ENCODE results near the gene MACF1.
"Not testable (repeated sequence)": the region's sequence is repeated elsewhere in the genome, so short reads cannot be mapped to it uniquely, and the experiment has no call there.

MACF1 gene

GRCh38 chr1:39497585-39497984 lies 293.1 kb downstream of the MACF1 start:
- in situ Hi-C loops (cut with MboI; ENCODE audit: low pct_unique_long_range_greater_than_20kb, low sequenced_read_pairs, unreplicated experiment): no loop called here
- no peak for TF ChIP-seq CTCF (IDR thresholded peaks at IDR 0.05; ENCODE audit: extremely low read depth, insufficient read depth, missing control alignments)
- no peak for DNase-seq (ENCODE audit: low spot score)

- in situ Hi-C loops (cut with MboI; ENCODE audit: low pct_unique_long_range_greater_than_20kb, low sequenced_read_pairs, unreplicated experiment); DNase-seq (ENCODE audit: low spot score): not testable (repeated sequence)
These were observed 293.7 kb downstream of the MACF1 start for GRCh38 chr1:39498096-39498710.

GRCh38 chr1:39498821-39499220 lies 294.3 kb downstream of the MACF1 start:
- DNase-seq (ENCODE audit: low spot score); in situ Hi-C loops (cut with MboI; ENCODE audit: low pct_unique_long_range_greater_than_20kb, low sequenced_read_pairs, unreplicated experiment): not testable (repeated sequence)

GRCh38 chr1:39499668-39500067 lies 295.2 kb downstream of the MACF1 start:
- no peak for DNase-seq (ENCODE audit: low spot score)
- in situ Hi-C loops (cut with MboI; ENCODE audit: low pct_unique_long_range_greater_than_20kb, low sequenced_read_pairs, unreplicated experiment): no loop called here
- TF ChIP-seq CTCF (IDR thresholded peaks at IDR 0.05; ENCODE audit: extremely low read depth, insufficient read depth, missing control alignments): no peak

- in situ Hi-C loops (cut with MboI; ENCODE audit: low pct_unique_long_range_greater_than_20kb, low sequenced_read_pairs, unreplicated experiment): no loop called here
- no peak for TF ChIP-seq CTCF (IDR thresholded peaks at IDR 0.05; ENCODE audit: extremely low read depth, insufficient read depth, missing control alignments)
- no peak for DNase-seq (ENCODE audit: low spot score)
These were observed 296.4 kb downstream of the MACF1 start for GRCh38 chr1:39500862-39501389.

- DNase-seq (ENCODE audit: low spot score): no peak
- no peak for TF ChIP-seq CTCF (IDR thresholded peaks at IDR 0.05; ENCODE audit: extremely low read depth, insufficient read depth, missing control alignments)
- in situ Hi-C loops (cut with MboI; ENCODE audit: low pct_unique_long_range_greater_than_20kb, low sequenced_read_pairs, unreplicated experiment): no loop called here
These were observed 297.2 kb downstream of the MACF1 start for GRCh38 chr1:39501666-39502065.

- in situ Hi-C loops (cut with MboI; ENCODE audit: low pct_unique_long_range_greater_than_20kb, low sequenced_read_pairs, unreplicated experiment); DNase-seq (ENCODE audit: low spot score): not testable (repeated sequence)
These were observed 299.9 kb downstream of the MACF1 start for GRCh38 chr1:39504436-39504835.

GRCh38 chr1:39505289-39505688 lies 300.8 kb downstream of the MACF1 start:
- TF ChIP-seq CTCF (IDR thresholded peaks at IDR 0.05; ENCODE audit: extremely low read depth, insufficient read depth, missing control alignments): no peak
- no peak for DNase-seq (ENCODE audit: low spot score)
- in situ Hi-C loops (cut with MboI; ENCODE audit: low pct_unique_long_range_greater_than_20kb, low sequenced_read_pairs, unreplicated experiment): no loop called here
